ENCODE results near the gene KRT80. TPM values are rescaled to one million over a fixed set of nuclear protein-coding genes. Genes with fewer than 3 reads are reported as not detected.

The KRT80 gene
- total RNA-seq, 1 donor from 2014 or later = 7.9 TPM

DNA sequence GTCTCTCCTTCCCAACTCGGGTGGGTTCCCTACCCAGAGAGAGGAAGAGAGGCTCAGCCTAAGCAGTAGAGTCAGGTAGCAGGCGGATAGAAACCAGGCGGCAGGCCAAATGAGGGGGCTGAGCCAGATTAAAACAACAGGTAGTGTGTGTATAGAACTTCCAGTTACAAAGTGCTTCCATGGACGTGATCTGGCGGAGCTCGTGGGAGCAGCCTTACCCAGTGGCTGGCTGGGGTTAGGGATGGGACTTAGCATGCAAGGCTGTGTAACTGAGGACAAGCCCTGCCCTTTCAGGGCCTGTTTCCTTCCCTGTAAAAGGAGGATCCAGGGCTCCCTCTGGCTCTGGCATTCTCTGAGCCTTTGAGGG is 8.3 kb downstream of the KRT80 start:
- Histone ChIP-seq H3K36me3 (no peaks in the 10 kb centered on the region), H3K4me1 (peaks cover 38% of the 10 kb centered on the region), H3K4me3 (no peak overlapping the region)

DNA sequence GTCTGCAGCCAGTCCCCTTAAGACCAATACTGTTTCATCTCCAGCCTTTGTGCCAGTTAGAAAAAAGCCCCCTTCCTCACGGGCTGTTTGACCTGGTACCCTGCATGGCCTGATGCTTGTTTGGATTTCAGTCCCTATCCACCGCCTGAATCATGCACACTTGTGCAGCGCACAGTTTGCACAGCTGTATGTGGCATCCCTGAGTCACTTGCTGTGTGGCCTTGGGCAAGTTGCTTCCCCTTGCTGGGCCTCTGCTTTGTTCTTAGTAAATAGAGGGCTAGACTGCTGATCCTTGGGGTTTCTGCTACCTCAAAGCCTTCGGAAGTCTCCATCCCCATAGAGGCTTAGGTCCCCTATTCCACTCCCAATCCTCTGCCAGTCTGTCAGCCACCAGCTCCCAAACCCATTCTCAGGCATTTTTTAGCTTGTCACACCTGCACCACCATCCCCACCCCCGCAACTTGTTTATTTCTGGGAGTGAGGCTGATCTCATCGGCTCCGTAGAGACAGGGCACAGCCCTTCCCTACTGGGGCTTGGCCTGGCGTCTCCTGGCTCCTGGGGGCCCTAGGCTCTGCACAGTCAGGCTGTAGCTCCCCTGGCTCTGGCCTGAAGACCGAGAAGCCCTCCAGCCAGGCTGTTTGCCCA is 8.8 kb downstream of the KRT80 start:
- Histone ChIP-seq H3K27ac (peak overlapping the region; percentile 25), H3K27me3 (no peaks in the 10 kb centered on the region), H3K9me3 (no peaks in the 10 kb centered on the region), H3K4me1 (peaks cover 38% of the 10 kb centered on the region), H3K4me3 (no peak overlapping the region), H3K36me3 (no peaks in the 10 kb centered on the region)
- TF ChIP-seq, protein P1, sequence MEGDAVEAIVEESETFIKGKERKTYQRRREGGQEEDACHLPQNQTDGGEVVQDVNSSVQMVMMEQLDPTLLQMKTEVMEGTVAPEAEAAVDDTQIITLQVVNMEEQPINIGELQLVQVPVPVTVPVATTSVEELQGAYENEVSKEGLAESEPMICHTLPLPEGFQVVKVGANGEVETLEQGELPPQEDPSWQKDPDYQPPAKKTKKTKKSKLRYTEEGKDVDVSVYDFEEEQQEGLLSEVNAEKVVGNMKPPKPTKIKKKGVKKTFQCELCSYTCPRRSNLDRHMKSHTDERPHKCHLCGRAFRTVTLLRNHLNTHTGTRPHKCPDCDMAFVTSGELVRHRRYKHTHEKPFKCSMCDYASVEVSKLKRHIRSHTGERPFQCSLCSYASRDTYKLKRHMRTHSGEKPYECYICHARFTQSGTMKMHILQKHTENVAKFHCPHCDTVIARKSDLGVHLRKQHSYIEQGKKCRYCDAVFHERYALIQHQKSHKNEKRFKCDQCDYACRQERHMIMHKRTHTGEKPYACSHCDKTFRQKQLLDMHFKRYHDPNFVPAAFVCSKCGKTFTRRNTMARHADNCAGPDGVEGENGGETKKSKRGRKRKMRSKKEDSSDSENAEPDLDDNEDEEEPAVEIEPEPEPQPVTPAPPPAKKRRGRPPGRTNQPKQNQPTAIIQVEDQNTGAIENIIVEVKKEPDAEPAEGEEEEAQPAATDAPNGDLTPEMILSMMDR (IDR thresholded peaks at IDR 0.05) = no peak
- no peak for DNase-seq (ENCODE audit: extremely low spot score in 2 of 2)
- intact Hi-C loops (cut with DNase I) = no loop called here

More for the DNA sequence above, 8.3 kb downstream of the KRT80 start:
- intact Hi-C loops (cut with DNase I) = no loop called here
- TF ChIP-seq POLR2A (IDR thresholded peaks at IDR 0.05) (no peak), POLR2AphosphoS5 (IDR thresholded peaks at IDR 0.05; ENCODE audit: insufficient read depth in 1 of 2, low read depth in 1 of 2) (no peak)
- TF ChIP-seq, protein P1 (IDR thresholded peaks at IDR 0.05) = no peak
- Histone ChIP-seq H3K9me3 (no peaks in the 10 kb centered on the region), H3K27ac (peak overlapping the region; percentile 25), H3K27me3 (no peaks in the 10 kb centered on the region)
- no peak for DNase-seq (ENCODE audit: extremely low spot score in 2 of 2)

DNA sequence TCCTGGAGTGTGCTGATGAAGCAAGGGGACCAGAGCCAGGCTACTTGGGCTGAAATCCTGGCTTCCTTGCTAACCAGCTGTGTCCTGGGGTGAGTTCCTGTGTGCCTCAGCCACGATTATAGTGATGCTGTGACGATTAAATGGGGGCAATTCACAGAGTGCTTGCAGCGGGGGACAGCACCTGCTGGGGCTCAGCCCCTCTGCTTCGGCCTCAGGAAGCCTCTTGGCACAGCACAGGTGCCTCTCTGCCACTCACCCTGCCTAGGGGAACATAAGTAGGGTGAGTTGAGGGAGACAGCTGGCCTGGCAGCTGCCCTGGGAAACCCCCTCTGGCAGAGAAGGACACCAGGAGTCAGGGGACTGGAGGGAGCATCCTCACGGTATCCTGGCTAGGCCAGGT is 9.4 kb downstream of the KRT80 start:
- TF ChIP-seq, protein P1 (IDR thresholded peaks at IDR 0.05) = no peak
- TF ChIP-seq POLR2AphosphoS5 (IDR thresholded peaks at IDR 0.05; ENCODE audit: insufficient read depth in 1 of 2, low read depth in 1 of 2) = no peak
- TF ChIP-seq POLR2A (IDR thresholded peaks at IDR 0.05) = no peak
- Histone ChIP-seq H3K27me3 (no peaks in the 10 kb centered on the region), H3K27ac (no peak overlapping the region), H3K4me1 (peaks cover 38% of the 10 kb centered on the region), H3K9me3 (no peaks in the 10 kb centered on the region), H3K4me3 (no peak overlapping the region), H3K36me3 (no peaks in the 10 kb centered on the region)
- no peak for DNase-seq (ENCODE audit: extremely low spot score in 2 of 2)
- intact Hi-C loops (cut with DNase I) = no loop called here

DNA sequence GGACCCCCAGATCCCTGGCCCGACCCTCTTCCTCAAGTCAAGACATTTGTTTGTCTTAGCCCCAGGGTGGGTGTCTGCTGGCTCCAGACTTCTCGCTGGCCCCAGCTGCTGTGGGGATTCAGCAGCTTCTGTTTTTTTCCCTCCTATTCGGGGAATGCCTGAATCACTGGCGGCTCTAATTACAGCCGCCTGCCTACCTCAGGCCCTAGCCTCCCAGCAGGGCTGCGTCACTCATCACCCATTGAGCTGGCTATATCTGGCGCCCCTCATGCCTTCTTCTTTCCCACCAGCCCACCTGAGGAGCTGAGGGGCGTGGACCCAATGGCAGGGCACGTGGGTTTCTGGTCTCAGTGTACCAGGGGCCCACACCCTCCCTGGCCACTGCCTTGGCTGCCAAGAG is 10.1 kb downstream of the KRT80 start:
- no peak overlapping the region for H3K4me3 ChIP-seq
- H3K27ac ChIP-seq = no peak overlapping the region
- no peaks in the 10 kb centered on the region for H3K27me3 ChIP-seq
- no peak for DNase-seq (ENCODE audit: extremely low spot score in 2 of 2)
- no peak for TF ChIP-seq POLR2AphosphoS5 (IDR thresholded peaks at IDR 0.05; ENCODE audit: insufficient read depth in 1 of 2, low read depth in 1 of 2)
- TF ChIP-seq POLR2A (IDR thresholded peaks at IDR 0.05) = no peak
- TF ChIP-seq, protein P1 (IDR thresholded peaks at IDR 0.05) = no peak
- intact Hi-C loops (cut with DNase I) = no loop called here
- no peaks in the 10 kb centered on the region for H3K36me3 ChIP-seq
- no peaks in the 10 kb centered on the region for H3K9me3 ChIP-seq
- H3K4me1 ChIP-seq = peaks cover 34% of the 10 kb centered on the region

DNA sequence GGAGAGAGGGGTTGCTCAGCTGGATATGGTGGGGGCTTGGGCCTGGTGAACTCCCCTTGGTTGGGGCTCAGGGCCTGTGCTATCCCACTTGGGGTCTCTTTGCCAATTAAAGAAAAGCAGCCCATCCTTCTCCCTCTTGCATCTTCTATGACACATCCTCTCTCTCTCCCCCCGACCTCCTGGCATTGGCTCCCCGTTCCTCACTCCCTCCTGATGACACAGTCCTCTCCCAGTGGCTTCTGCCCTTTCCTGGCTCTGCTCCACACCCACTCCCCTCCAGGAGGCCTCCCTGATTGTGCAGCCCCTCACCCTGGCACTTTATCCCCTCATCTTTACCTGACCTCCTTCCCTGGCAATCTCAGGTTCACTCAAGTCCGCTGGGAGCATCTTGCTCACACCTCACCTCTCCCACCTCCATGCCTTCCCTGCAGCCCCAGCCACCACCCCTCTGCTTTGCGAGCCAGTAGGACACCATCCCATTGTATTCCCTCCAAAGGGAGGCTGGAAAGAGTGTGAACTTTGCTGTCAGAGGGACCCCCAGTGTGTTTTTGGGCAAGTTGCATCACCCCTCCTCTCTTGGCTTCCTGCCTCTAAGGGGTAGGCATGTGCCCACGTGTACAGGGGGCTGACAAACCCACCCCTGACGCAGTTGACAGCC is 10.7 kb downstream of the KRT80 start:
- Histone ChIP-seq H3K9me3 (no peaks in the 10 kb centered on the region), H3K27ac (no peak overlapping the region), H3K4me3 (no peak overlapping the region), H3K27me3 (no peaks in the 10 kb centered on the region), H3K36me3 (no peaks in the 10 kb centered on the region), H3K4me1 (peaks cover 30% of the 10 kb centered on the region)
- intact Hi-C loops (cut with DNase I) = no loop called here
- TF ChIP-seq, protein P1 (IDR thresholded peaks at IDR 0.05) = no peak
- no peak for TF ChIP-seq POLR2A (IDR thresholded peaks at IDR 0.05)
- DNase-seq (ENCODE audit: extremely low spot score in 2 of 2) = no peak

All from vagina (tissue), 2 donors.